LoVo (cell line): Measurements from ENCODE around the gene SHROOM1.
"Not testable (repeated sequence)": the region's sequence is repeated elsewhere in the genome, so short reads cannot be mapped to it uniquely, and the experiment has no call there.

Experiments used
- DNase-seq: peaks from one replicate; pipeline ENCODE4 v3.0.0-alpha.2; 2016; ENCODE audit warnings: low spot score

The SHROOM1 gene, protein sequence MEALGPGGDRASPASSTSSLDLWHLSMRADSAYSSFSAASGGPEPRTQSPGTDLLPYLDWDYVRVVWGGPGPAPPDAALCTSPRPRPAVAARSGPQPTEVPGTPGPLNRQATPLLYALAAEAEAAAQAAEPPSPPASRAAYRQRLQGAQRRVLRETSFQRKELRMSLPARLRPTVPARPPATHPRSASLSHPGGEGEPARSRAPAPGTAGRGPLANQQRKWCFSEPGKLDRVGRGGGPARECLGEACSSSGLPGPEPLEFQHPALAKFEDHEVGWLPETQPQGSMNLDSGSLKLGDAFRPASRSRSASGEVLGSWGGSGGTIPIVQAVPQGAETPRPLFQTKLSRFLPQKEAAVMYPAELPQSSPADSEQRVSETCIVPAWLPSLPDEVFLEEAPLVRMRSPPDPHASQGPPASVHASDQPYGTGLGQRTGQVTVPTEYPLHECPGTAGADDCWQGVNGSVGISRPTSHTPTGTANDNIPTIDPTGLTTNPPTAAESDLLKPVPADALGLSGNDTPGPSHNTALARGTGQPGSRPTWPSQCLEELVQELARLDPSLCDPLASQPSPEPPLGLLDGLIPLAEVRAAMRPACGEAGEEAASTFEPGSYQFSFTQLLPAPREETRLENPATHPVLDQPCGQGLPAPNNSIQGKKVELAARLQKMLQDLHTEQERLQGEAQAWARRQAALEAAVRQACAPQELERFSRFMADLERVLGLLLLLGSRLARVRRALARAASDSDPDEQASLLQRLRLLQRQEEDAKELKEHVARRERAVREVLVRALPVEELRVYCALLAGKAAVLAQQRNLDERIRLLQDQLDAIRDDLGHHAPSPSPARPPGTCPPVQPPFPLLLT

DNA sequence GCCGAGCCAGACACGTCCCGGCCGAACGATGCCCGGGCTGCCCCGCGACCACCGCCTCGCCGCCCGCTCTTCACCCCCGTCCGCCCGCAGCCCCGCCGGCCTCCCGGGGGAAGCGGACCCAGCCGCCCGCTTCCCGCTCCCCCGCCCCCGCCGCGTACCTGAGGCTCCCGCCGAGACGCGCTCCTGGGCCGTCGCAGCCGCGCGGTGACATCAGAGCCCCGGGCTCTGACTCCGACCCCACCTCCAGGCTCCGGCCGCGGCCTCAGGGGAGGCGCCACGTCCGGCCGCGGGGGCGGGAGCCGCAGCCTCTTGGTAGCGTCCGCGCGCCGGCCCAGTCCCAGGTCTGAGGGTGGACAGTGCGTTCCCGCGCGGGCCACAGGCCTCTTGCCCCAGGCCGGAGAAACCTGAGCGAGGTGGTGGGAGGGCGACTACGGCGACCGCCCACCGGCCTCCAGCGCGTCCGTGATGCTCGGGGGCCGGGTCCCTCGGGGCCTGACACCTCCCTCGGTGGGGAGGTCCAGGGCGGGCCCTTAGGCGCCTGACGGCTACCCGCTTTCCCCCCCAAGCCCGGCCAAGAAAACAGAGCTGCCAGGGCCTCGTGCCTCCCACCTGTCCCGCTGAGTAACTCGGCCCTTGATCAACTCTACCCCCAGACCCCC, at the start of gene SHROOM1:
TSS of gene SHROOM1 (minus strand) at position 212 of the 659 bp plus-strand sequence. CDS start 4,507 bp downstream, outside the sequence.
- peak; percentile 81 for DNase-seq

DNA sequence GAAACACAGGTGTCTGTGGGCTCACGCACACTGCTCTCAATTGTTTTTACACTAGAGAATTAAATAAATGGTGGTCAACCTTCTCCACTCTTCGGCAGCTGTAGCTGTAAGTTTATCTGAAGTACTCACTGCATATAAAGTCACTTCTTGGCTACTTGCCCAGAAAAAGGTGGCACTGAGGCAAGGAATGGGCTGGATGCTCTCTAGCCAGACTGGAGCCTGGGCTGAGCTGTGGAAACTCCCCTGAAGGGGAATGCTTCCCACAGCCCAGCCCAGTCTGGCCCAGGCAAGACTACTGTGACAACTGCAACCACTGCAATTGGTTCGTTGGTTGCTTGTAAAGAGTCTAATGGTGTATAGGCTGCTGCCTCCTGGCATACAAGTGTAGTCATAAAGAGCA, 47.5 kb upstream of the SHROOM1 start:
- DNase-seq: peak; percentile 46

DNA sequence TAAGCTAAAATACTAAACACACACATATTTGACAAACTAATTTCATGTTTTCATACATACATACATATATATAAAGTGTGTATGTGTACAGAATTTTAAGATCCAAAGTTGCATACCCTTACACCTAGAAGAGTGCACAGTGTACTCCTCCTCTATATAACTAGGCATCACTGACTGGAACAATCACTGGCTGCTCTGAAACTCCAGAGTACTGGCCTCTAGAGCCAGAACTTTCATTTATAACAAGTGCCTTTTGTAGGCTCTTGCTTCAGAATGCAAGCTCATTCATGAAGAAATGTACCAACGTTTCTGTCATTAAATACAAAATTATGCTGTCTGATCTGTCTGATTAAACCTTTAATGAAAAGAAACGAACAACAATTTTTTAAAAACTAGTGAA, 47.0 kb upstream of the SHROOM1 start:
- DNase-seq: no peak

DNA sequence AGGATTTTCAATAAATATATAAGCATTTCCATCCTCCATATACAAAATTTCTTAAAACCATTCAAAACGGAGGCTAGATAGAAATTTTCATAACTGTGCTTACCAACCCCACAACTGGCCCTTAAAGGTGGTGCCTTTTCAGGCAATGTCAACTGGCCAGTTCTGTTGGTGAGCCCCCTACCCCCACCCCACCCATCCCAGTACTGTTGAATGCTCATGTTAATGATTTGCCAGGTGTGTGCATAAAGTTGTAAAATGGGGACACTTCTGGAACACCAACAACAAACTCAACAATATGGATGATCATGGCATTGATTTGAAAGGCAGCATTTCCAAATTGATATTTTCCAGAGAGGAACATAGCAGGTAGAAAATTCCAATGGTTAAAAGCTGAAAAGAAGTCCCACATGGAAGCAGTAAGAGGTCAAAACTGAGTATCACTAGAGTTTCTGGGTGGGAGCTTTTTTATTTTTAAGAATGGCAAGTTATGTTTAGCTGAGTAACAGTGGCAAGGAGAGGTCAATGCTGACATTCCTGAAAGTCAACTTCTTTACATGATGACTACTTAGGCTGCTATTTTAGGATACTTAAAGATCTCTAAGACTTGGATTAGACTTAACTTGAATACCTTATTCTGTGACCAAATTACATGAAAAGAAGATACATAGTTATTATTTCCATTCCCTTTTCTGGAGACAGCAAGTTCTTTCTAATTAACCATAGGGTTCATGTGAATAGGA, 45.7 kb upstream of the SHROOM1 start:
- DNase-seq: no peak

GRCh38 chr5:132873930-132874271, 43.5 kb upstream of the SHROOM1 start:
- DNase-seq: no peak

GRCh38 chr5:132873119-132873929, 42.9 kb upstream of the SHROOM1 start, which contains the start of gene LEAP2:
TSS of gene LEAP2 (plus strand) at chr5:132873668. CDS start at chr5:132873695, 27 bp downstream.
- DNase-seq: no peak

GRCh38 chr5:132872788-132873118, 42.3 kb upstream of the SHROOM1 start:
- DNase-seq: no peak

- no peak for DNase-seq
These were observed 41.2 kb upstream of the SHROOM1 start for GRCh38 chr5:132871459-132872284.

GRCh38 chr5:132870801-132871200, 40.4 kb upstream of the SHROOM1 start:
- DNase-seq: no peak

GRCh38 chr5:132868754-132869153, 38.3 kb upstream of the SHROOM1 start:
- DNase-seq: no peak

- no peak for DNase-seq
These were observed 36.6 kb upstream of the SHROOM1 start for GRCh38 chr5:132867046-132867451.

DNA sequence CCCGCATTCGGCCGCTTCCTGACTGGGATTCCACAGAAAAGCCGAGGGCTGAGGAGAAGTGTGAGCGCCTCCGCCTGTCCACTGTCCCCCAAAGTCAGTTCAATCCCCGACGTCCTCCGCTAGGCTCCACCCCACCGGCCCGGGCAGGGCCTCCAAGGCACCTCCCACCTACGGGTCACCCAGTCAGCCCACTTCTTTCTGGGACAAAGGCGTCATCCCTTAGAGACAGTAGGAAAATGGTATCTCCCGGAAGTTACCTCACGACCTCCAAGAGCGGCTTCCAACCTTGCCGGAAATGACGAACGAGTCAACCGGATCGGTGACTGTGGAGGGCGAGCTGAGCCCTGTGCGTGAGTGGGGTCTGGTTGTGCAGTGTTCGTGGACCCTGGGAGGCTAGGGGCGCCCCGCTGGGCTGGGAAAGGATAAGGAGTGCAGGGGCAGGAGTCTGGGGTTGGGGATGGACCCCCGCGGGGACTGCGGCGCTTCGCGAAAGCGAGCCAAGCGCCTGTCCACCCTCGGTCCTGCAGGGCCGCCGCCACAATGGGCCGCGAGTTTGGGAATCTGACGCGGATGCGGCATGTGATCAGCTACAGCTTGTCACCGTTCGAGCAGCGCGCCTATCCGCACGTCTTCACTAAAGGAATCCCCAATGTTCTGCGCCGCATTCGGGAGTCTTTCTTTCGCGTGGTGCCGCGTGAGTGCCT, 36.0 kb upstream of the SHROOM1 start, which contains the start of the genes GDF9 and UQCRQ:
TSS of gene GDF9 (minus strand) at position 128 of the 704 bp plus-strand sequence. CDS start 1,936 bp downstream, outside the sequence.
TSS of gene UQCRQ (plus strand) at position 301 of the 704 bp plus-strand sequence. CDS start at position 541, 240 bp downstream.
- DNase-seq: peak; percentile 100

GRCh38 chr5:132865668-132866341, 35.4 kb upstream of the SHROOM1 start:
- no peak for DNase-seq

DNA sequence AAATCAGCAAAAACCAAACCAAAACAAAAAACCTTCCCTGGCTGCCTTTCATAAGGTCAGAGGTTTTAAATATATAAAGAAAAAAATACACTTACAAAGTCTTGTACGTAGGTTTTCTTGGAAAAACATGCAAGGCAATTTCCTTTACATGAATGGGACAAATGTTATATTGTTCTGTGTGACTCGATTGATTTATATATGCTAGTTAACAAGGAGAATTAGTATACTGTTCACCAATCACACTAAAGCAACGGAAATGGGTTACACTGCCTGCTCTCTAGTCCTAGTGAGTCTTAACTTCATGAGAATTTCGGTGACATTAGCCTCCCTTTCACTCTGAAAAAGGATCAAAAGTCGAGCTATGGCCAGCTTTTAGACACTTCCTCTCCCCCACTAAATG, 30.3 kb upstream of the SHROOM1 start:
- no peak for DNase-seq

GRCh38 chr5:132859889-132860437, 29.5 kb upstream of the SHROOM1 start:
- no peak for DNase-seq

DNA sequence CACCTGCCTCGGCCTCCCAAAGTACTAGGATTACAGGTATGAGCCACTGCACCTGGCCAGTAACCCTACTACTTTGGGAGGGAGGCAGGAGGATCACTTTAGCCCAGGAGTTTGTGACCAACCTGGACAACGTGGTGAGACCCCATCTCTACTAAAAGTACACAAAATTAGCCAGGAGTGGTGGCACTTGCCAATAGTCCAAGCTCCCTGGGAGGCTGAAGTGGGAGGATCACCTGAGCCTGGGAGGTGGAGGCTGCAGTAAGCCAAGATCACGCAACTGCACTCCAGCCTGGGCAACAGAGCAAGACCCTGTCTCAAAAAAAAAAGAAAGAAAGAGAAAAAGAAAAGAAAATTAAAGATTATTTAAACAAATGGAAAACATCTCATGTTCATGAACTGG, 25.6 kb upstream of the SHROOM1 start:
- no peak for DNase-seq

DNA sequence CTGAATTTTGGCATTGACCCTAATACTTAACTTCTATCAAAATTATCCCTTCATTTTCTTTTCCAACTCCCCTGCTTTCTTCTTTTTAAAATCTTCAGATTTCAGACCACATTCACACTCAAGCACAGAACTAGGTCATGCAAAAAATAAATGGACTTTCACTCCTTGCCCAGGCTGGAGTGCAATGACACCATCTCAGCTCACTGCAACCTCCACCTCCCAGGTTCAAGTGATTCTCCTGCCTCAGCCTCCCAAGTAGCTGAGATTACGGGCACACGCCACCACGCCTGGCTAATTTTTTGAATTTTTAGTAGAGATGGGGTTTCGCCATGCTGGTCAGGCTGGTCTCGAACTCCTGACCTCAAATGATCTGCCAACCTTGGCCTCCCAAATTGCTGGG, 24.5 kb upstream of the SHROOM1 start:
- DNase-seq: not testable (repeated sequence)

DNA sequence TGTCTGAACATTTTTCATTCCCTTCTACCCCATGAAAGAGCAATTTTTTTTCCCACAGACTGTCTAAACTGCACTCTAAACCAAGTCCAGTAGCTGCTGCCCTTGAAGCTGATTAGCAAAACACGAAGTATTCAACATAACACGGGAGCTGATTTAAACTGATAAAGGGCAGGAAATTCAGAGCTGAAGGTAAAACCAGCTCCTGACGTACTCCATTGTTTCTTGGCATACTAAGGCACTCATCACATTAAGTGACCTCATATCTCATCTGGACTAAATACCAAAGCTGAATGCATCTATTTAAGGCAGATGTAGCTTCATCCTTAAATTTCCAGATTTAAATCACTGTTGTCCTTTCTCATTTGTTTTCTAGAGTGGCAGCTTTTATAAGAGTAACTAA, 23.9 kb upstream of the SHROOM1 start:
- DNase-seq: no peak
